Measurements from ENCODE around the gene RNU6-1. TPM values are rescaled to one million over a fixed set of nuclear protein-coding genes. Genes with fewer than 3 reads are reported as not detected.
A peak's percentile ranks its signal among the peaks of the same experiment; 100 is the strongest.

RNU6-1 gene
- total RNA-seq = not detected in 2 replicates

GRCh38 chr15:67839929-67840748 lies at the start of gene RNU6-1:
TSS of gene RNU6-1 (minus strand) at chr15:67840045.

GRCh38 chr15:67824976-67825880 lies 14.6 kb downstream of the RNU6-1 start, which contains the start of gene SKOR1:
TSS of gene SKOR1 (plus strand) at chr15:67825509. CDS start at chr15:67825603, 94 bp downstream.

Small RNA genes within 50 kb of the gene (small RNA-seq; reads per million reads assigned to genes)
- gene RNU6-1 = 3.1 reads per million, percentile 86 among the genes with 10 or more reads in this experiment

Other genes with a start within 250 kb of the RNU6-1 start
- 0.22 and 0.79 TPM in 2 replicates for gene SKOR1, start 14.5 kb downstream of the RNU6-1 start, total RNA-seq
- gene PIAS1, start 214.3 kb upstream of the RNU6-1 start, total RNA-seq = 66.4 and 101 TPM in 2 replicates

Data from placental epithelial cell (primary cell).